Pancreas (tissue), 10 donors: ENCODE data around the gene THAP3. TPM values are rescaled to one million over a fixed set of nuclear protein-coding genes. Genes with fewer than 3 reads are reported as not detected.
"Not testable (repeated sequence)": the region's sequence is repeated elsewhere in the genome, so short reads cannot be mapped to it uniquely, and the experiment has no call there.

ENCODE experiments used
- ATAC-seq, 4 donors: fragments of 200-7000 bp; cut with Tn5 transposase; one replicate each; pipeline versions ENCODE4 v1.8.0 to v1.9.1; 2020; ENCODE audit warnings: mild to moderate bottlenecking in 4 of 4, moderate library complexity in 4 of 4
- DNase-seq, 6 donors: peaks; one replicate each; pipeline ENCODE4 v3.0.0-alpha.2; 2020
- FAIRE-seq: peaks from 2 replicates; lab custom pipeline; 2012; peaks lifted over from hg19 to GRCh38; lab: Jason Lieb, UNC
- H3K27ac ChIP-seq, 4 donors: fragments of 200-600 bp; sonication (generic); 1 replicate in 3 of 4; 2 replicates in 1 of 4; pipeline versions ENCODE4 v1.5.0 to v1.8.0; 2020
- H3K27me3 ChIP-seq, 4 donors: fragments of 200-600 bp; one replicate each; pipeline ENCODE4 v1.8.0; 2021
- H3K36me3 ChIP-seq, 3 donors: fragments of 200-600 bp; sonication (generic) in 1 of 3; one replicate each; pipeline versions ENCODE4 v1.5.0 to v1.8.0; 2020 to 2021
- H3K4me1 ChIP-seq, 3 donors: fragments of 200-600 bp; one replicate each; pipeline ENCODE4 v1.8.0; 2021
- H3K4me3 ChIP-seq, 4 donors: fragments of 200-600 bp; sonication (generic) in 2 of 4; one replicate each; pipeline versions ENCODE4 v1.5.0 to v1.8.0; 2020 to 2021
- H3K9me3 ChIP-seq, 4 donors: fragments of 200-600 bp; one replicate each; pipeline ENCODE4 v1.8.0; 2021
- CTCF ChIP-seq, 4 donors: fragments of 200-600 bp; sonication (generic) in 3 of 4; IDR thresholded peaks; one replicate each; pipeline versions ENCODE4 v1.5.0 to v1.8.0; 2021; ENCODE audit warnings: antibody characterized with exemption in 4 of 4
- WGBS, 2 donors: extraction: QIAGEN DNeasy Blood & Tissue Kit; methylation state at CpG; one replicate each; pipeline ENCODE4 v1.1.7; 2013; 5-methylcytosine and 5-hydroxymethylcytosine counted together
- intact Hi-C, 3 donors: fragments of 100-400 bp; cut with DNase I; formaldehyde crosslinking; loops; one replicate each; pipeline versions ENCODE4 v1.11.1 to v1.14.2; 2022
- polyA plus RNA-seq, 2 donors: library from polyadenylated mRNA; stranded (reverse); fragments of 200-250 nt; gene quantifications; one replicate each; pipeline ENCODE4 v1.2.3, GENCODE V29; 2013
- total RNA-seq, 6 donors: library from RNA; stranded (reverse); fragmentation: NEBNext Ultra II Directional in 4 of 6; extraction: Animal tissue kit (Norgen Biotek cat#: 25700) in 4 of 6; gene quantifications; one replicate each; pipeline versions ENCODE4 v1.2.1 to v1.2.4, GENCODE V29; 2021 to 2023
- donor health status: healthy with polysubstance abuse.
- donor health status: DM: no; HTN: no; CAD: no; lungs with moderate emphysema.
- donor health status: DM: no; HTN: no; CAD: no.
- donor health status: control.
- donor health status: control.
- donor health status: Bipolar disorder and iron deficiency.
- donor health status: DM: yes; HTN: yes; CAD: no.
- donor health status: DM: no; HTN: no; CAD: no.
- donor health status: DM: no; HTN: no; CAD: no.
- donor health status: DM: yes; HTN: yes; CAD: no.

THAP3 gene
- total and polyA plus RNA-seq, 8 donors, result 6.9 to 28.0 (median 9.2) TPM

GRCh38 chr1:6658359-6659060, 33.8 kb downstream of the THAP3 start:
- no peaks in the 10 kb centered on the region for H3K4me1 ChIP-seq
- intact Hi-C loops, result no loop called here
- H3K27ac ChIP-seq, result no peak overlapping the region
- no peaks in the 10 kb centered on the region for H3K27me3 ChIP-seq
- DNase-seq (no peak), ATAC-seq (no peak), FAIRE-seq (no peak)
- no peak for TF ChIP-seq CTCF (IDR thresholded peaks at IDR 0.05)
- WGBS, 2 donors, result 89 to 95% methylated on average over 5 of the region's 5 CpGs
- H3K4me3 ChIP-seq, result no peak overlapping the region
- no peaks in the 10 kb centered on the region for H3K9me3 ChIP-seq
- peaks cover 0 to 3% (median 0%) of the 10 kb centered on the region in 3 donors for H3K36me3 ChIP-seq

GRCh38 chr1:6660415-6661049, 35.9 kb downstream of the THAP3 start:
- no peaks in the 10 kb centered on the region for H3K9me3 ChIP-seq
- no peak for TF ChIP-seq CTCF (IDR thresholded peaks at IDR 0.05)
- no peak for DNase-seq
- no peaks in the 10 kb centered on the region for H3K4me1 ChIP-seq
- no peaks in the 10 kb centered on the region for H3K36me3 ChIP-seq
- no peak for FAIRE-seq
- H3K4me3 ChIP-seq, result no peak overlapping the region
- no peak overlapping the region for H3K27ac ChIP-seq
- intact Hi-C loops, result no loop called here
- ATAC-seq, result no peak
- no peaks in the 10 kb centered on the region for H3K27me3 ChIP-seq
- 85 to 86% methylated on average over 7 of the region's 7 CpGs for WGBS, 2 donors

- H3K27ac ChIP-seq, FAIRE-seq: not testable (repeated sequence)
- 97 to 99% methylated on average over 7 of the region's 7 CpGs for WGBS, 2 donors
Observed at GRCh38 chr1:6662468-6662867, 37.8 kb downstream of the THAP3 start.

GRCh38 chr1:6666696-6667095, 42.0 kb downstream of the THAP3 start:
- WGBS, 2 donors, result 89 to 90% methylated on average over 5 of the region's 5 CpGs
- no peak for ATAC-seq
- no peak overlapping the region for H3K4me3 ChIP-seq
- no peak for DNase-seq
- no peaks in the 10 kb centered on the region for H3K4me1 ChIP-seq
- no peaks in the 10 kb centered on the region for H3K9me3 ChIP-seq
- no peaks in the 10 kb centered on the region for H3K27me3 ChIP-seq
- no peak overlapping the region for H3K27ac ChIP-seq
- H3K36me3 ChIP-seq, result peaks cover 0 to 17% (median 0%) of the 10 kb centered on the region in 3 donors
- no peak for FAIRE-seq
- TF ChIP-seq CTCF (IDR thresholded peaks at IDR 0.05), result no peak
- intact Hi-C loops, result no loop called here

More at GRCh38 chr1:6662468-6662867, 37.8 kb downstream of the THAP3 start:
- H3K9me3 ChIP-seq, ATAC-seq, intact Hi-C loops, H3K4me3 ChIP-seq, H3K4me1 ChIP-seq, H3K27me3 ChIP-seq, DNase-seq: not testable (repeated sequence)
- peaks cover 0 to 12% (median 0%) of the 10 kb centered on the region in 3 donors for H3K36me3 ChIP-seq

- no peaks in the 10 kb centered on the region for H3K9me3 ChIP-seq
- H3K27me3 ChIP-seq, result no peaks in the 10 kb centered on the region
- intact Hi-C loops, result no loop called here
- DNase-seq, result no peak
- 89 to 91% methylated on average over 6 of the region's 6 CpGs for WGBS, 2 donors
- no peak overlapping the region for H3K4me3 ChIP-seq
- H3K36me3 ChIP-seq, result peaks cover 0 to 17% (median 0%) of the 10 kb centered on the region in 3 donors
- no peak overlapping the region for H3K27ac ChIP-seq
- TF ChIP-seq CTCF (IDR thresholded peaks at IDR 0.05), result no peak
- no peak for ATAC-seq
- no peaks in the 10 kb centered on the region for H3K4me1 ChIP-seq
- FAIRE-seq, result no peak
Observed at GRCh38 chr1:6667139-6667538, 42.5 kb downstream of the THAP3 start.
